Activated CD4-positive, alpha-beta T cell treated with anti-CD3 and anti-CD28 coated beads, Interleukin-2, Interleukin-6, amounts not matched to agents 100 ng/mL and 50 ng/mL, durations not matched to agents 16 hours and 8 hours (primary cell): ENCODE measurements around the gene KCNMB1.
"Not testable (repeated sequence)": the region's sequence is repeated elsewhere in the genome, so short reads cannot be mapped to it uniquely, and the experiment has no call there.

Experiments
- DNase-seq: peaks from one replicate; pipeline ENCODE4 v3.0.0-alpha.2; 2020

KCNMB1 gene

DNA sequence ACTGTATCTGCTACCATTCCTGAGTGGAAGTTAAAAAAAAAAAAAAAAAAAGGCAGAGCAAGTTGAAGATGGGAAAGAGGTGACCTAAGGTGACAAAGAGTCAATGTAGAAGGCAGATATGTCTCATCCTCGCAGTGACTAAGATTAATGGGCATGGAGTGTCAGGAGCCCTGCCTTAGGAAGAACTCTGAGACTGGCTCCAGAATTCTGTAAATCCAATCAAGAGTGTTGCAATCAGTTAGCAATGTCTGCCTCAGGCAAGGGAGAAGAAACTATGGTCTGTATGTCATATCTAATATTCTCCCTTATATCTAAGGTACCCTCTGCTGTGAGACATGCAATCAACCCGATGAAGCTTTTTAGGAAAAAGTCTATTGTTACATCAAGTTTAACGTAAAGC, 24.7 kb upstream of the KCNMB1 start:
- DNase-seq, result no peak

DNA sequence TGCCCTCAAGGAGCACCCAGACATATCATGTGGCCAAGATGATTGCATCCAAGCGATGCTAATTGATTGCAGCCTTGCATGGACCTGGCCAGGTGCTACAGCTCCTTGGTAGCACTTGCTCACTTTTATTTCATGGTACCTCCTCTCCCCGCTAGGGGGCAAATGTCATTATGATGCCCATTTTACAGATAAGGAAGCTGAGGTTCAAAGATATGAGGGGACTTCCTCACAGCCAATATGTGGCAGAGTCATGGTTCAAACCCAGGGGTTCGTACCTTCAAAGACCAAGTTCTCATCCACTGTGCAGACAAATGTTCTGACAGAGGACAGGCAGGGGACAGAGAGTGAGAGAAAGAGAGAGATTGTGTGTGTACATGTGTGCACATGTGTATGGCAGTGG, 21.9 kb upstream of the KCNMB1 start:
- peak; percentile 61 for DNase-seq

DNA sequence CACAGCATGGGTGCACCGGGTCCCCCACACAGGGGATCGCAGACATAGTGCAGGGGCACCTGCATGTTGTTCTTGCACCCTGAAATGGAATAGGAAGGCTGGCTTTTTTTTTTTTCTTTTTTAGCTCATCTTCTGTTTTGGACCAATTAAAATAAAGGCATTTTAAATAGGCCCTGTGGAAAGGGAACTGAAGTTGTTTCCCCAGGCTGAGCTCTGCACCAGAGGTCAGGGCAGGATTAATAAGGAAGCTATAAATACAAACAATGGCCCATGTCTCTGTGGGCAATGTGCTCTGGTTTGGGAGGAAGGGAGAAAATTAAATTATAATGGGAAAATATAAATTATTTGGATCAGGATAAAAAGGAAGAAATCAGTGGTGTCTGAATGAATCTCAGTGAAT, 21.2 kb upstream of the KCNMB1 start:
- DNase-seq, result no peak

DNA sequence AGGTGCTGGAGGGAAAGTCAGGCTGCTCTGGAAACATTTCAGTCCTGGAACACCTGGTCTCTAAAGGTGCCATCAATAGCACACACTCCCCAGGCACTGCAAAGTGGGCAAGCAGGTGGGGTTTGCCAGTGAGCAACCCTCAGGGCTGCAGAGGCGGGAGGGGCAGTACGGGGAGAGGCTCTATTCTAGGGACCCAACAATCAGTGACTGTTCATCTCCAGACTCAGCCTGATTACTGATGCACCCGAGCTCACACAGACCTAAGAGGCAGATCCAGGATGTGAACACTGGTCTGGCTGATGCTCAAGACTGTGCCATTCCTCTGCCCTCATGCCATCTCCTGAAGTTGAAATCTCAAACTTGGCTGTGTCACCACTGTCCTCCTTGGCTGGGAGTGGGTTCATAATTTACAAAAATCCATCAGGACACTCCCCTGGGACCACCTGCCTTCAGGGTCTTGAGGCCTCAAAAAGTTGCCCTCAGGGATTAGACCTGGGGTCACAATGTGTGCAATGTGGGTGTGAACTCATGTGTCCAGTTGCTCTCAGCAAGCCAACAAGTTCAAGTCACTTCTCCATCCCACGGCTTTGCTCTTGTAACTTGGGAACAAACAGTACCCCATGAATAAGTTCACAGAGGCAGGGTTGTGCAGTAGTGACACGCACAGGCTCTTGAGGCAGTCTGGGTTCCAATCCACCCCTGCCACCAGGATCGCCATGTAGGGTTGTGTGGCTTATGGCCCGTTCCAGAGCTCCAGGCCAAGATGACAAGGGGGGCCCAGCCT, 19.9 kb upstream of the KCNMB1 start:
- no peak for DNase-seq

DNA sequence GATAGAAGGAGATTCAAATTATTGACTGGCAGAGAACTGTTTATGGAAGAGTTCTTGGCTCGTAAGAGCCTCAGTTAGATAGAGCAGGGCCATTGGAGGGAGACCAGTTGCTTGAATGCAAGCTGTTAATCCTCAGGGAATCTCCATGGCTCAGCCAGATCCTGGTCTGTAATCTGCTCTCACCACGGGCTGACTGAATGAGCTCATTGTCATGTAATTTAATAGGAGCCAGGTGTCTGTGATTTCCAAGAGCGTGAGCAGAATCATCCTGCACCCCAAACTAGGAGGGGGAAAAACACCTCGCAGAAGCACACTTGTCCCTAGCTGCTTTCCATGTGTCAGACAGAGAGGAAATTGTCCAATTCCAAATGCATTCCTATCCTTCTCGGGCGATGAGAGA, 19.1 kb upstream of the KCNMB1 start:
- DNase-seq, result no peak

DNA sequence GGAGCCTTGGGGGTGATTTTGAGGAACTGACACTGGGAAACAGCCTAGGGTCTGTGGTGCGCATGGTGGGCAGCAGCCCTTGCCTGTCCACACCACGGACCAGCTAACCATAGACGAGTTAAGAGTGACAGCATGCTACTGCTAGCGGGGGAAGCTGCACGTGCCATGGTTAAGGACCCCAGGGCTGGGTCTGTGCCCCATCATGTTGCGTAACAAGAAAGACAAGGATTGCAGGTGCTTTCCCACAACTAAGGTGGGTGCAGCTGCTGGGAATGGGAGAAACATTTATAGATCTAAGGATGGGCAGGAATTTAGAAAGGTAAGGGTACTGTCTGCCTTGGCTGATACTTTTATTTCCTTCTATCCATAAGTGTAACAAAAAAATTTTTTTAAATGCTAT, 17.9 kb upstream of the KCNMB1 start:
- no peak for DNase-seq

DNA sequence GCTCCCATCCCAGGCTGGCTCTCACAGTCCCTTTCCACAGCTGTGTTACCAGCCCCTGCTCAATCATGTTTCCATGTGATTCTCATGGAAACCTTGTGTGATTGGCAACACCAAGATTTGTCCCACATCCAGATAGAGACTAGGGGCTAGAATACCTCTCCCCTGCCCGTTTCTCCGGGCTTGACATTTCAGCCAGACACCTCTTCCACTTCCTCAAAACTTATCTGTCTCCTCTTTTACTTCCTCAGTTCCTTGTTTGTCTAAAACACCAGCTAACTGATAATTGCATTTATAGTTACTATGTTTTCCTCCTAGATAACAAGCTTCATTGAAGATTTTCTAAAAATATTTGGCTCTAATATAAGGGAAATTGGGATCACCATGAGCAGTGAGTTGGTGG, 16.6 kb upstream of the KCNMB1 start:
- no peak for DNase-seq

DNA sequence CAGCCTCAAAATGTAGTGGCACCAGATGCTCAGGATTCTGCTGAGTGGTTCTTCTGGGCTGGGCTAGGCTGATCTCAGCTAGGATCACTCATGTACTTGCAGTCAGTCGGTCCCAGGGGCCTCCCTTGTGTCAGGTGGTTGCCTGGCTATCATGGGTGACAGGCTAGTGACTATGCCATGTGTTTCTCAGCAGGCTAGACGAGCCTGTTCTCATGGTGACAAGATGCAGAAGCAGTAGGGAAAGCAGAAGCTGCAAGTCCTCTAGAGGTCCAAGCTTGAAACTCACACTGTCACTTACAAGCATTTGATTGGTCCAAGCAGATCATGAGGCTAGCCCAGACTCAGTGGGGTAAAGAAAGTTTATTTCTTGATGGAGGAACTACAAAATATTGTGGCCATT, 15.2 kb upstream of the KCNMB1 start:
- no peak for DNase-seq

DNA sequence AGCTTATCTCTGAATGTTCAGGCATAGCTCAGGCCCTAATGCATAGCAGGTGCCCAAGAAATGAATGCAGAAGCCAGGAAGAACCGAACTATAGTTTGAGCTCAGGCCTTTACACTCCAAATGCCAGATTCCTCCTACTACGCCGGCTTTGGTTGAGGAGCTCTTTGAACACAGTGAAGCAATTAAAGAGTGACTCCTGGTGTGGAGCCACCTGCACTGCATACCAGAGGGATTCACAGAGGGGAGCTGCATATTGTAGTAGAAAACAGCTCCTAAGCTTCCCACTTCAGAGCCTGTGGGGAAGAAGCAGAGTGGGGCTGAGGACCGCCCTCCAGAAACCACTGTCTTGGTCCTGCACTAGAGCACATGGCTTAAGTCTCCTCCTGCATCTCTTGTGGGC, 14.5 kb upstream of the KCNMB1 start:
- DNase-seq, result no peak

DNA sequence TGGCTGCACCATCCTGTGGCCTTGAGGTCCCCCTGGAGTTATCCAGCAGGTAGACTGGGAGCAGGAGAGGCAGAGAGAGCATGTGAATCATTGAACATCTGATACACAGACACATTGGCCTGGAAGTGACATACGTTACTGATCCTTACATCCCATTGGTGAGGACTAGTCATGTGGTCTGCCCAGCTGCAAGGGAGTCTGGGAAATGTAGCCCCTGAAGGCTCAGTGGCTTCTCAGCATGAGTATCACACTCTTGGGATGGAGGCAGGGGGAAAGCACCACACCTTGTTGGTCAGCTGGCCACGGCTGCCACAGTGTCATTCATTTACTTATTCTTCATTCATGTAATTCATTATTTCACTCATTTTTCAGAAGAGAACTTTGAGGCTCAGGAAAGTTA, 13.3 kb upstream of the KCNMB1 start:
- DNase-seq, result no peak

DNA sequence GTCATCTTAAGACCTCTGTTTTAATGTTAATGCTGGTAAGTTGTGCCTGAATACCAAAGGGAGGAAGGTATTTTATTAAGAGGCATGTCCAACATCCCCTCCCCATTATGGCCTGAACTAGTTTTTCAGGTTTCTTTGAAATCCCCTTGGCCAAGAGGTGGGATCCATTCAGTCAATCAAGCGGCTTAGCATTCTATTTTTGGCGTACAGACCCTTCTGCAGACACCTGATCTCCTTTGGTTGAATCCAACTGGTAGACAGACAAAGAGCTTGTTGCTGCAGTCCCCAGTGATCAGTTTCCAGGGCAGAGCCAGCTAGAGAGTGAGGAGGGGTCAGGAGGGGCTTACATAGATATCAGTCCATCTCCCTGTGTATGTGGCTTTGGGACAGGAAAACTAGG, 7.9 kb upstream of the KCNMB1 start:
- DNase-seq, result no peak

DNA sequence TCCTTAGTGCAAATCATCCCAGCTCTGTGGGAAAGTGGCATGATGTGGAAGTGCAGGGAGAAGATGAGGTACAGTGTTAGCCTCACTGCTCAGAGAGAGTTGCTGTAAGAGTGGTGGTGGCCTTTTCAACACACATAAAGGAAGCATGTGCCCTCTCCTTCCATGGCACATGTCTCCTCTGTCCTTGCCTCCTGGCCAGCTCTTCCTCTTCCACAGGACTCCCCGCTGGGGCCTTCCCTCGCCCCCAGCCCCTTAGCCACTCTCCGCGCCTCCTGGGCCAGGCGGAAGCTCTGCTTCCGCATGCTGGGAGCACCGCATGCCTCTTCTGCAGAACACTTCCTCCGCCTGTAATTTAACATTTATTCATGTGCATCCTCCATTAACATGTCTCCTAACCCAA, 4.8 kb upstream of the KCNMB1 start:
- DNase-seq, result no peak

DNA sequence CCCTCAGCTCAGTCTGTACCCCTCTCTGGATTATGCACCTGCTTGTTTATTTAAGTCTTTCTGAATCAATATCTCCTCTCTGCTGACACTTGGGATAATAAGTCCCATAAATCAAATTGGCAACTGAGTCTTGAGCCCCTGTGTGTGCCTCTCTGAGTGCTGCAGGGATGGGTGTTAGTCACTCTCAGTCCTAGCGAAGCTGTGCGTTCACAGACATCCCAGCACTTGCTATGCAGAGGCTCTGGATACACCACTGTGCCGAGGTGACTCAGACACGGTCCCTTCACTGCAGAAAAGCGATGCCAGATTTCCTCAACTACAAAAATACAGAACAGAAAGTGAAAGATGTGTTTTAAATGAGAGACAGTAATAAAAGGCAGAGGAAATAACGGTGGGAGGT, 4.1 kb upstream of the KCNMB1 start:
- DNase-seq, result peak; percentile 54

DNA sequence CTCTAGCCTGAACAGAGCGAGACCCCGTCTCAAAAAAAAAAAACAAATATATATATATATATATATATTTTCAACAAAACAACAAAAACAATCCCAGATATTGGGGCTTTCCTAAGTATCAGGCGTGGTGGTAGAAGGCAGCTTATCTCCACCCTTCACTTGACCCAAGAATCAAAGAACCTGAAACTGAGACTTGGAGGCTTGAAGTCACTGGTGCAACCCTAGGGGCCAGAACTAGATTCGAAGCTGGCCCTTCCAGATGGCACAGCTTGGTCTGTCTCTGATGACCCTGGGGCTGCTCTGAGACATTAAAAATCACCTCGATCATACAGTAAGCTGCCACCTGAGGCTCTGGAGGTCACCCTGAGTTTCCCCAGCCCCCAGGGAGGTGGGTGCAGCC, 1.3 kb upstream of the KCNMB1 start:
- DNase-seq, result no peak

DNA sequence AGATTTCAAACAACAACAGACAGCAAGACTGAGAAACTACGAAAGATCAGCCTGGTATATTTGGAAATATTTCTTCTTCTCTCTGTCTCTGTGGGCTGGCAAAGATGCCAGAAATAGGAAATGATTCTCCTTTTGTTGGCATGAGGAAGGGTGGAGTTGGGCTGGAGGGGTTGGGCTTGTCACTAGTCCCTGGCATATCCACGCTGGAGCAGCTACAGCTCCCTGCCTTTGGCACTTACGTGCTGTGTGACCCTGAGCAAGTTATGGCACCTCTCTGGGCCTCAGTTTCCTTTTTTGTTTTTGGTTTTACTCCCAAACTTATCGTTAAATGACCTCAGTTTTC, 354 bp upstream of the KCNMB1 start:
- DNase-seq, result no peak

DNA sequence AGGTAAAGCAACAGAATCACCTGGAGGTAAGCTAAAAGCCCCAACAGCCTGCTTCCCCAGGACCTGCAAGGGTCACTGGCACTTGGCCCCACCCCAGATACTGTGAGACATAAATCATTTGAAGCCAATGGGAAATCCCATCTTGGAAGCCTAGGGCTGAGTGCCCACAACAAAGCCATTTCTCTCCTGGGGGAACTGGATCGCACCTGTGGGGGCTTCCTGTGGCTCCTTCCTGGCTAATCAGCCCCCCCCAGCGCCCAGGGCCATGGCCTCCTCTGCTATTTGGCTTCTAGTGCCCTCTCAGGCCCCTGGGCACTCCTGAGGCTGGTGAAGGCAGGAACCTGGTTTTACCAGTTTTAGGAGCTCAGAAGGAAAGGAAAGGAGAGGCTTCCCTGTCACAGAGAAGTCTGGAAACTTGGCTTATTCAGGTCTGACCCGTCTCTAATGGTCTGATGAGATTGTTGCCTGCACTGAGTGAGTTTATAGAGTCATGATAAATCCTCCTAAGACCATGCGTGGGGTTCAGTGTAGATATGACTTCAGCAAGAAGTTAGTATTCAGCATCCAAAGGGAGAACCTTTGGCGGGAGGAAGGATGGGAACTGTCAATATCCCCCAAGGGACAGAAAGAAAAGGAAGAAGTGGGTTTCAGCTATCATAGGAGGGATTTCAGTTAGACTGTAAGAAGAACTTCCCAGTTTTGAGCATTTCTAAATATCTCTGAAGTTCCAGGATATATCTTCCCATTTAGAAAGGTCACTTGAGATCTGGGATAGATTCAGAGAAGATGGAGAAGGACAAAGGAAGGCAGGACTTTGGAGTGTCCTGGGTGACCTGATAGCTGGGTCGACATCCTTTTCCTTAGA, 1.2 kb downstream of the KCNMB1 start:
- DNase-seq, result no peak

DNA sequence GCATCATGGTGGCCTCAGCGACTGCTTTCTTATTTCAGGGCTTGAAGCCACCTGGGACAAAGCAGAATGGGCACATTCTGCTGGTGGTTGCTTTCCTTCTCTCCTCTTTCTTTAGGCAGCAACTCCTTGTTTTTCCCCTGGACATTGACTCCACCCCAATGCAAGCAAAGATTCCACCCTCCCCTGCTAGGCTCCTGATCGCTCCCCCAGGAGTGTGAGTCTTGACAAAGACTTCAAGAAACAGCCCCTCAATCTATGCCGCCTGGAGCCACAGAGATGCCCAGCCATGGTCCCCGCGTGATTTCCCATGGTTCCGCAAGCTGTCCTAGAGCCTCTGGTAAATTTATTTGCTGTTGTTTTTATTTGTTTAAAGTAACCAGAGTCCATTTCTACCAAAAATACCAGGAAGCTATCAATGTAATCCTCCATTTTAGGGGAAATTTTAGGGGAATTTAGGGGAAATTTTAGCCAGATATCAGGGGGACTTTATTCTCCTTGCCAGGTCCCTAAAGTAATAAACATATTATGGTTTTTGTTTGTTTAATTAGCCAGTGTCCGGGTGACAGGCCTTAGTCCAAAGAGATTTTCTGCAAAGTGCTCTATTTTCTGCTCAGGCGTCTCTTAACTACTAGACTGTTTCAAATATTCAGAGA, 2.3 kb downstream of the KCNMB1 start:
- no peak for DNase-seq

DNA sequence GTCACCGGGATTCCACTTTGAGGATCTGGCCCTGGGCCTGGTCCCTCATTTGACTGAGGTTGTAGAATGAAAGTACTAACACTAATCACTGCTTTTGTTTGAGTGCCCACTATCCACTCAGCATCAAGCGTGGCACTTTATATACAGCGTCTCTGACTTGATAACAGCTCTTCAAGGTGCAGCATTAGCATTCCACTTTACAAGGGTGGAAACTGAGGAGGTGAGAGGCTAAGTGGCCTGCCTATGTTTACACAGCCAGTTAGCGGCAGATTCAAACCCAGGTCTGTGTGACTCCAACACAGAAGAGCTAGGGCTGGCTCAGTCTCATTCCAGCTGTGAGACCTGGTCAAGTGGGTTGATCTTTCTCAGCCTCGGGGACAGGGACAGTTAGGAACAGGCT, 5.9 kb downstream of the KCNMB1 start:
- DNase-seq, result no peak

DNA sequence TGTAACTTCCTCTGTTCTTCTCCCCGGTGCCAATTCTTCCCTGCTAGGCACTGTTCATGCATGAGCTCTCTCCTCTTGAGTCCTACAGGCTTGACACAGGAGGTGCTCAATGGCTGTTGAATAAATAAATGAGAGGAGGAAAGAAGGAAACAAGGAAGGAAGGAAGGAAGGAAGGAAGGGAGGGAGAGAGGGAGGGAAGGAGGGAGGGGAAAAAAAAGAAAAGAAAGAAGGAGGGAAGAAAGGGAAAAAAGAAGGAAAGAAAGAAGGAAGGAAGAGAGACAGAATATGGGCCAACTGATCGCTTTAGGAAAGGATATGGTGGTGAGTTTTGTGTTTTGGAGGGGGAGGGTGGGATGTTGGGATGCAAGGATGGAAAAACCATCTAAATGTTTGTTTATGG, 6.4 kb downstream of the KCNMB1 start:
- no peak for DNase-seq

DNA sequence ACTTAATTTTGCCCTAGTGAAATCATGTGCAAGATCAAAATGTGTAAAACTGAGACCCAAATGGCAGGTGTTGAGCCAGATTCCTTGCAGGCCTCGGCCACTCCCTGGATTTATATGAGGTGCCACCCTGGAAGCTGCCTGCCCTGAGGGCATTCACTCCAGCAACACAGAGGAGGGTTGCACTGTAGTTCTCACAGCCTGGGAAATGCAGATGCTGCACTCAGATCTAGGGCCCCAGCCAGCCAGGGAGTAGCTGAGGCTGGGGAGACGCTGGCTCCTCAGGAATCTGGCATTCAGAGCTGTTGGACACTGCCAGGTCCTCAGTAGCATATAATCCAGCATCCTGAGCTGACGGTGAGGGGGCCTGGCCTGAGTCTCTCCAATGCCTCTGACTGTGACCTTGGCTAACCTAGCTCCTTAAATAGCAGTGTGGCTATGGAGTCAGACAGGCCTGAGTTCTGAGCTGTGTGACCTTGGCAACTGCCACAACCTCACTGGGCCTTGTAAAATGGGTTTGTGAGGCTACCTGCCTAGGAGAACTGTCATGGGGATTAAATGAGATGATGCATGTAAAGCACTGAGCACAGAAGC, 8.7 kb downstream of the KCNMB1 start:
- no peak for DNase-seq

DNA sequence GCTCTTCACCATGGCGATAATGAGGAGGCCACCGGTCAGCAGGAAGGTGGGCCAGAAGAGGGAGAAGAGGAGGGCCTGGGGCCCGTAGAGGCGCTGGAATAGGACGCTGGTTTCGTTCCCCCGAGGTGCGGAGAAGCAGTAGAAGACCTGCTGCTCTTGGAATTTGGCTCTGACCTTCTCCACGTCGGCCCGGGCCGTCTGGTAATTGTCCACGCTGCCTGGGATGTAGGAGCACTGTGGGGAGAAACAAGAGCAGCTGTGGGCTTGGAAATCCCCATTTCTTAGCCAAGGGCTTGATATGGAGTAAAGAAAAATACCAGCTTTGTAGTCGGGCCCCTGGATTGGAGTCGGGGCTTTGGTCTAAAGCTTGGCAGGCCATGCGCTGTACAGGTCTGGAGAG, 10.4 kb downstream of the KCNMB1 start:
- no peak for DNase-seq

DNA sequence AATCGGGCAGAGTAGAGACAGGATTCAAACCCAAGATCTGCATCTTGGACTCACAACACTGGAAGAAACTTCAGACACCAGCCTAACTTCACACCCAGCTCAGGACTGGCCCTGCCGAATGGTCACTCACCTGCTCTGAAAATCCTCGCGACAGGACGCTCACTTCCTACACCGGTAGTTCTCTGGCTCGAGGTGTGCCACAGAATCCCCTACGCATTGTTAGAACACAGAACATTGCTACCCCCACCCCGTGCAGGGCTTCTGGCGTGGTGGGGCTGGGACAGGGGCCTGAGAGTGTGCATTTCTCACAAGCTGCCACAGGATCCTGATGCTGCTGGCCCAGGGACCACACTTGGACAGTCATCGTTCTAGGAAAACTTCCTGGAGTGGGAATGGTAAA, 12.1 kb downstream of the KCNMB1 start:
- no peak for DNase-seq

DNA sequence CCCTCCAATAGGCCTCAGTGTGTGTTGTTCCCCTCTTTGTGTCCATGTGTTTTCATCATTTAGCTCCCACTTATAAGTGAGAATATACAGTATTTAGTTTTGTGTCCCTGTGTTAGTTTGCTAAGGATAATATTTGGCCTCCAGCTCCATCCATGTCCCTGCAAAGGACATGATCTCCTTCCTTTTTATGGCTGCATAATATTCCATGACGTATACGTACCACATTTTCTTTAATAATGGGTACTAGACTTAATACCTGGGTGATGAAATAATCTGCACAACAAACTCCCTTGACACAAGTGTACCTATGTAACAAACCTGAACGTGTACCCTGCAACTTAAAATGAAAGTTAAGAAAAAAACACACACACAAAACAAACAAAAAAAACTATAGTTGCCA, 12.6 kb downstream of the KCNMB1 start:
- DNase-seq, result not testable (repeated sequence)

DNA sequence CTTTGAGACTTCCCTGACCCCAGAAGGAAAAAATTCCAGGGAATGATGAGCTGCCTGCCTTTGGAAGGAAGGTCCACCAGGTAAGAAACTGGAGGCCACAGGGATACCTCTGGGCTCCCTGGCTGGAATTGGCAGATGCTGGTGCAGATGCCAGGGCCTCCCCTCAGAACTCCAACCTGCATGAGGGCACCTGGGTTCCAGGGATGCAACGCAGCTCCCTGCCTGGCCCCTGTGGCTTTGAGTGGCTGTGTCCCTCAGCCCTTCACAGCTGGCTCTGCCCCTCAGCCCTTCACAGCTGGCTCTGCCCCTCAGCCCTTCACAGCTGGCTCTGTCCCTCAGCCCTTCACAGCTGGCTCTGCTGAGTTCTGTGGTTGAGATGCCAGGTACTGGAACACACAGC, 13.9 kb downstream of the KCNMB1 start:
- DNase-seq, result no peak
